ENCODE results near the gene ZNF142. TPM values are rescaled to one million over a fixed set of nuclear protein-coding genes. Genes with fewer than 3 reads are reported as not detected.

Gene ZNF142
- total and polyA plus RNA-seq, 10 donors = 2.9 to 33.0 (median 29.3) TPM

DNA sequence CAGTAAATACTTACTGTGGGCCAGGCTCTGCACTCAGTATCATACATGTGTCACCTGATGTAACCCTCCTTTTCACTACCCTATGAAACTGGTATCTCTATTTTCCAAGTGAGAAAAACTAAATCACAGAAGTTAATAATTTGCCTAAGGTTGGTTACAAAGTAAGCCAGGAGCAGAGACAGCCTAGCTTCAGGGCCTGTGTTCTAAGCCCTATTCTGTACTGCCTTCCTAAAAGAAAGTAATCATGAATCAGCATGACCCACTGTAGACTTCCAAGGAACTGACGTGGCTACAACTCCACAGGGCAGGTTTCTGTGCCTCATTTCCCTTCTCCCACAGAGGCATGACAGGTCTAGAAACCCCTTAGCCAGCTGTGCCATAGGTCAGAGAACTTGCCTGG lies 14.3 kb downstream of the ZNF142 start:
- Histone ChIP-seq H3K27me3 (replicated peaks in 1 of 7) (no peaks in the 10 kb centered on the region), H3K4me1 (peaks cover 0 to 12% (median 5%) of the 10 kb centered on the region in 6 donors), H3K4me3 (no peak overlapping the region), H3K36me3 (peaks cover 5 to 100% (median 90%) of the 10 kb centered on the region in 6 donors), H3K9me3 (no peaks in the 10 kb centered on the region), H3K27ac (no peak overlapping the region)
- 78 to 97% (median 94%) methylated on average over 1 of the region's 1 CpG for WGBS, 5 donors
- intact Hi-C loops (cut with DNase I; ENCODE audit: low total_unique reads) = no loop called here
- no peak for DNase-seq
- no peak for TF ChIP-seq POLR2AphosphoS5 (IDR thresholded peaks at IDR 0.05)
- TF ChIP-seq POLR2A (IDR thresholded peaks at IDR 0.05) = no peak
- no peak for TF ChIP-seq CTCF (IDR thresholded peaks at IDR 0.05 in 8 of 11, conservative IDR thresholded peaks at IDR 0.05 in 3 of 11)

- intact Hi-C loops (cut with DNase I; ENCODE audit: low total_unique reads) = no loop called here
- DNase-seq = no peak
- 93 to 97% (median 96%) methylated on average over 10 to 11 of the region's 11 CpGs for WGBS, 5 donors
Measured at GRCh38 chr2:218644721-218645120, 14.7 kb downstream of the ZNF142 start.

GRCh38 chr2:218643751-218644310 lies 15.6 kb downstream of the ZNF142 start:
- 94 to 100% (median 96%) methylated on average over 5 to 10 of the region's 10 CpGs for WGBS, 5 donors
- H3K36me3 ChIP-seq = peaks cover 9 to 100% (median 89%) of the 10 kb centered on the region in 6 donors

More at GRCh38 chr2:218644721-218645120, 14.7 kb downstream of the ZNF142 start:
- H3K4me1 ChIP-seq = peaks cover 0 to 12% (median 5%) of the 10 kb centered on the region in 6 donors
- no peak overlapping the region for H3K4me3 ChIP-seq
- no peaks in the 10 kb centered on the region for H3K9me3 ChIP-seq
- TF ChIP-seq POLR2A (IDR thresholded peaks at IDR 0.05) = no peak
- no peaks in the 10 kb centered on the region for H3K27me3 ChIP-seq (replicated peaks in 1 of 7)
- H3K36me3 ChIP-seq = peaks cover 5 to 100% (median 89%) of the 10 kb centered on the region in 6 donors
- no peak overlapping the region for H3K27ac ChIP-seq

GRCh38 chr2:218642786-218643185 lies 16.6 kb downstream of the ZNF142 start:
- 92 to 97% (median 94%) methylated on average over 15 to 17 of the region's 17 CpGs for WGBS, 5 donors
- Histone ChIP-seq H3K4me3 (no peak overlapping the region), H3K36me3 (peaks cover 9 to 100% (median 89%) of the 10 kb centered on the region in 6 donors), H3K27ac (no peak overlapping the region), H3K9me3 (no peaks in the 10 kb centered on the region), H3K27me3 (replicated peaks in 1 of 7) (no peaks in the 10 kb centered on the region), H3K4me1 (peaks cover 0 to 2% (median 0%) of the 10 kb centered on the region in 6 donors)
- DNase-seq = no peak
- TF ChIP-seq POLR2AphosphoS5 (IDR thresholded peaks at IDR 0.05) (peak in 1 of 3 donors; percentile 37), CTCF (IDR thresholded peaks at IDR 0.05 in 8 of 11, conservative IDR thresholded peaks at IDR 0.05 in 3 of 11) (no peak), POLR2A (IDR thresholded peaks at IDR 0.05) (no peak)
- intact Hi-C loops (cut with DNase I; ENCODE audit: low total_unique reads) = no loop called here

More at GRCh38 chr2:218643751-218644310, 15.6 kb downstream of the ZNF142 start:
- Histone ChIP-seq H3K27ac (no peak overlapping the region), H3K4me1 (peaks cover 0 to 12% (median 5%) of the 10 kb centered on the region in 6 donors), H3K9me3 (no peaks in the 10 kb centered on the region), H3K27me3 (replicated peaks in 1 of 7) (no peaks in the 10 kb centered on the region), H3K4me3 (no peak overlapping the region)
- intact Hi-C loops (cut with DNase I; ENCODE audit: low total_unique reads) = no loop called here
- no peak for DNase-seq
- TF ChIP-seq POLR2AphosphoS5 (IDR thresholded peaks at IDR 0.05) (peak in 1 of 3 donors; percentile 7), CTCF (IDR thresholded peaks at IDR 0.05 in 8 of 11, conservative IDR thresholded peaks at IDR 0.05 in 3 of 11) (no peak)
